ENCODE data around the gene THYN1. TPM values are rescaled to one million over a fixed set of nuclear protein-coding genes. Genes with fewer than 3 reads are reported as not detected.
A peak's percentile ranks its signal among the peaks of the same experiment; 100 is the strongest.

THYN1 gene
- total and polyA plus RNA-seq, 2 of the 13 experiments (the other 11 are each of a cell fraction or from before 2014, with no cell fraction given), result 36.1 to 87.6 TPM

DNA sequence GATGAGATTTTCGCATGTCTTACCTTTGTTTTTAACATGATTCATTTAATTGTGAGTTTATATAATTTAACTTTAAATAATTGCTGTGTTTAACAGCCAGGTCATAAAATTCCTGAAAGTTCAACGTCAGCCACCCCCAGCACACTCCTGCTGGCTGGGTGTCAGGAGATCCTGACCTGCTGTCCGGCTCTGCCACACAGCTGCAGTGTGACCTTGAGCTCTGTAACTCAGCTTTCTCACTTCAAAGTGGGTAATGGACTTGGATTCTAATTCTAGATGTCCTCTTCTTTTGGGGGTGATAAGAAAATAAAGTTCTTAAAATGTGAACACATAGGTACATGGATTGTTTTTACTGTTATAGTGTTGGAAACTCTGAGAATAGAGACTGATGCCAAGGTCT is 17.8 kb downstream of the THYN1 start (continued):
- peak; percentile 74 for TF ChIP-seq RARA (CRISPR knock-in tag; IDR thresholded peaks at IDR 0.05)
- TF ChIP-seq, protein P1, sequence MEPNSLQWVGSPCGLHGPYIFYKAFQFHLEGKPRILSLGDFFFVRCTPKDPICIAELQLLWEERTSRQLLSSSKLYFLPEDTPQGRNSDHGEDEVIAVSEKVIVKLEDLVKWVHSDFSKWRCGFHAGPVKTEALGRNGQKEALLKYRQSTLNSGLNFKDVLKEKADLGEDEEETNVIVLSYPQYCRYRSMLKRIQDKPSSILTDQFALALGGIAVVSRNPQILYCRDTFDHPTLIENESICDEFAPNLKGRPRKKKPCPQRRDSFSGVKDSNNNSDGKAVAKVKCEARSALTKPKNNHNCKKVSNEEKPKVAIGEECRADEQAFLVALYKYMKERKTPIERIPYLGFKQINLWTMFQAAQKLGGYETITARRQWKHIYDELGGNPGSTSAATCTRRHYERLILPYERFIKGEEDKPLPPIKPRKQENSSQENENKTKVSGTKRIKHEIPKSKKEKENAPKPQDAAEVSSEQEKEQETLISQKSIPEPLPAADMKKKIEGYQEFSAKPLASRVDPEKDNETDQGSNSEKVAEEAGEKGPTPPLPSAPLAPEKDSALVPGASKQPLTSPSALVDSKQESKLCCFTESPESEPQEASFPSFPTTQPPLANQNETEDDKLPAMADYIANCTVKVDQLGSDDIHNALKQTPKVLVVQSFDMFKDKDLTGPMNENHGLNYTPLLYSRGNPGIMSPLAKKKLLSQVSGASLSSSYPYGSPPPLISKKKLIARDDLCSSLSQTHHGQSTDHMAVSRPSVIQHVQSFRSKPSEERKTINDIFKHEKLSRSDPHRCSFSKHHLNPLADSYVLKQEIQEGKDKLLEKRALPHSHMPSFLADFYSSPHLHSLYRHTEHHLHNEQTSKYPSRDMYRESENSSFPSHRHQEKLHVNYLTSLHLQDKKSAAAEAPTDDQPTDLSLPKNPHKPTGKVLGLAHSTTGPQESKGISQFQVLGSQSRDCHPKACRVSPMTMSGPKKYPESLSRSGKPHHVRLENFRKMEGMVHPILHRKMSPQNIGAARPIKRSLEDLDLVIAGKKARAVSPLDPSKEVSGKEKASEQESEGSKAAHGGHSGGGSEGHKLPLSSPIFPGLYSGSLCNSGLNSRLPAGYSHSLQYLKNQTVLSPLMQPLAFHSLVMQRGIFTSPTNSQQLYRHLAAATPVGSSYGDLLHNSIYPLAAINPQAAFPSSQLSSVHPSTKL (CRISPR knock-in tag; IDR thresholded peaks at IDR 0.05), result peak; percentile 73
- TF ChIP-seq, protein P2, sequence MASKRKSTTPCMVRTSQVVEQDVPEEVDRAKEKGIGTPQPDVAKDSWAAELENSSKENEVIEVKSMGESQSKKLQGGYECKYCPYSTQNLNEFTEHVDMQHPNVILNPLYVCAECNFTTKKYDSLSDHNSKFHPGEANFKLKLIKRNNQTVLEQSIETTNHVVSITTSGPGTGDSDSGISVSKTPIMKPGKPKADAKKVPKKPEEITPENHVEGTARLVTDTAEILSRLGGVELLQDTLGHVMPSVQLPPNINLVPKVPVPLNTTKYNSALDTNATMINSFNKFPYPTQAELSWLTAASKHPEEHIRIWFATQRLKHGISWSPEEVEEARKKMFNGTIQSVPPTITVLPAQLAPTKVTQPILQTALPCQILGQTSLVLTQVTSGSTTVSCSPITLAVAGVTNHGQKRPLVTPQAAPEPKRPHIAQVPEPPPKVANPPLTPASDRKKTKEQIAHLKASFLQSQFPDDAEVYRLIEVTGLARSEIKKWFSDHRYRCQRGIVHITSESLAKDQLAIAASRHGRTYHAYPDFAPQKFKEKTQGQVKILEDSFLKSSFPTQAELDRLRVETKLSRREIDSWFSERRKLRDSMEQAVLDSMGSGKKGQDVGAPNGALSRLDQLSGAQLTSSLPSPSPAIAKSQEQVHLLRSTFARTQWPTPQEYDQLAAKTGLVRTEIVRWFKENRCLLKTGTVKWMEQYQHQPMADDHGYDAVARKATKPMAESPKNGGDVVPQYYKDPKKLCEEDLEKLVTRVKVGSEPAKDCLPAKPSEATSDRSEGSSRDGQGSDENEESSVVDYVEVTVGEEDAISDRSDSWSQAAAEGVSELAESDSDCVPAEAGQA (IDR thresholded peaks at IDR 0.05; ENCODE audit: low read depth), result no peak
- TF ChIP-seq, protein P2 (CRISPR knock-in tag; IDR thresholded peaks at IDR 0.05; ENCODE audit: borderline replicate concordance), result no peak
- TF ChIP-seq, protein P3, sequence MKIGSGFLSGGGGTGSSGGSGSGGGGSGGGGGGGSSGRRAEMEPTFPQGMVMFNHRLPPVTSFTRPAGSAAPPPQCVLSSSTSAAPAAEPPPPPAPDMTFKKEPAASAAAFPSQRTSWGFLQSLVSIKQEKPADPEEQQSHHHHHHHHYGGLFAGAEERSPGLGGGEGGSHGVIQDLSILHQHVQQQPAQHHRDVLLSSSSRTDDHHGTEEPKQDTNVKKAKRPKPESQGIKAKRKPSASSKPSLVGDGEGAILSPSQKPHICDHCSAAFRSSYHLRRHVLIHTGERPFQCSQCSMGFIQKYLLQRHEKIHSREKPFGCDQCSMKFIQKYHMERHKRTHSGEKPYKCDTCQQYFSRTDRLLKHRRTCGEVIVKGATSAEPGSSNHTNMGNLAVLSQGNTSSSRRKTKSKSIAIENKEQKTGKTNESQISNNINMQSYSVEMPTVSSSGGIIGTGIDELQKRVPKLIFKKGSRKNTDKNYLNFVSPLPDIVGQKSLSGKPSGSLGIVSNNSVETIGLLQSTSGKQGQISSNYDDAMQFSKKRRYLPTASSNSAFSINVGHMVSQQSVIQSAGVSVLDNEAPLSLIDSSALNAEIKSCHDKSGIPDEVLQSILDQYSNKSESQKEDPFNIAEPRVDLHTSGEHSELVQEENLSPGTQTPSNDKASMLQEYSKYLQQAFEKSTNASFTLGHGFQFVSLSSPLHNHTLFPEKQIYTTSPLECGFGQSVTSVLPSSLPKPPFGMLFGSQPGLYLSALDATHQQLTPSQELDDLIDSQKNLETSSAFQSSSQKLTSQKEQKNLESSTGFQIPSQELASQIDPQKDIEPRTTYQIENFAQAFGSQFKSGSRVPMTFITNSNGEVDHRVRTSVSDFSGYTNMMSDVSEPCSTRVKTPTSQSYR (CRISPR knock-in tag; IDR thresholded peaks at IDR 0.05; ENCODE audit: borderline replicate concordance), result no peak
- no peak for TF ChIP-seq ZNF484 (CRISPR knock-in tag; IDR thresholded peaks at IDR 0.05; ENCODE audit: borderline replicate concordance, low read depth)
- no peak for TF ChIP-seq ZNF12 (CRISPR knock-in tag; IDR thresholded peaks at IDR 0.05)
- TF ChIP-seq, protein P4, sequence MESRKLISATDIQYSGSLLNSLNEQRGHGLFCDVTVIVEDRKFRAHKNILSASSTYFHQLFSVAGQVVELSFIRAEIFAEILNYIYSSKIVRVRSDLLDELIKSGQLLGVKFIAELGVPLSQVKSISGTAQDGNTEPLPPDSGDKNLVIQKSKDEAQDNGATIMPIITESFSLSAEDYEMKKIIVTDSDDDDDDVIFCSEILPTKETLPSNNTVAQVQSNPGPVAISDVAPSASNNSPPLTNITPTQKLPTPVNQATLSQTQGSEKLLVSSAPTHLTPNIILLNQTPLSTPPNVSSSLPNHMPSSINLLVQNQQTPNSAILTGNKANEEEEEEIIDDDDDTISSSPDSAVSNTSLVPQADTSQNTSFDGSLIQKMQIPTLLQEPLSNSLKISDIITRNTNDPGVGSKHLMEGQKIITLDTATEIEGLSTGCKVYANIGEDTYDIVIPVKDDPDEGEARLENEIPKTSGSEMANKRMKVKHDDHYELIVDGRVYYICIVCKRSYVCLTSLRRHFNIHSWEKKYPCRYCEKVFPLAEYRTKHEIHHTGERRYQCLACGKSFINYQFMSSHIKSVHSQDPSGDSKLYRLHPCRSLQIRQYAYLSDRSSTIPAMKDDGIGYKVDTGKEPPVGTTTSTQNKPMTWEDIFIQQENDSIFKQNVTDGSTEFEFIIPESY (CRISPR knock-in tag; IDR thresholded peaks at IDR 0.05), result no peak
- no peak for TF ChIP-seq RBFOX2 (IDR thresholded peaks at IDR 0.05; ENCODE audit: low read depth, low read length)
- TF ChIP-seq, protein P5, sequence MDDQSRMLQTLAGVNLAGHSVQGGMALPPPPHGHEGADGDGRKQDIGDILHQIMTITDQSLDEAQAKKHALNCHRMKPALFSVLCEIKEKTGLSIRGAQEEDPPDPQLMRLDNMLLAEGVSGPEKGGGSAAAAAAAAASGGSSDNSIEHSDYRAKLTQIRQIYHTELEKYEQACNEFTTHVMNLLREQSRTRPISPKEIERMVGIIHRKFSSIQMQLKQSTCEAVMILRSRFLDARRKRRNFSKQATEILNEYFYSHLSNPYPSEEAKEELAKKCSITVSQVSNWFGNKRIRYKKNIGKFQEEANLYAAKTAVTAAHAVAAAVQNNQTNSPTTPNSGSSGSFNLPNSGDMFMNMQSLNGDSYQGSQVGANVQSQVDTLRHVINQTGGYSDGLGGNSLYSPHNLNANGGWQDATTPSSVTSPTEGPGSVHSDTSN (CRISPR knock-in tag; IDR thresholded peaks at IDR 0.05; ENCODE audit: borderline replicate concordance), result no peak
- no peak for TF ChIP-seq ZNF724P (CRISPR knock-in tag; IDR thresholded peaks at IDR 0.05; ENCODE audit: borderline replicate concordance)
- TF ChIP-seq ZNF350 (CRISPR knock-in tag; IDR thresholded peaks at IDR 0.05; ENCODE audit: borderline replicate concordance, low read depth), result no peak
- TF ChIP-seq ZNF121 (CRISPR knock-in tag; IDR thresholded peaks at IDR 0.05), result no peak
